Measurements from ENCODE around the gene ZNF668.

DNA sequence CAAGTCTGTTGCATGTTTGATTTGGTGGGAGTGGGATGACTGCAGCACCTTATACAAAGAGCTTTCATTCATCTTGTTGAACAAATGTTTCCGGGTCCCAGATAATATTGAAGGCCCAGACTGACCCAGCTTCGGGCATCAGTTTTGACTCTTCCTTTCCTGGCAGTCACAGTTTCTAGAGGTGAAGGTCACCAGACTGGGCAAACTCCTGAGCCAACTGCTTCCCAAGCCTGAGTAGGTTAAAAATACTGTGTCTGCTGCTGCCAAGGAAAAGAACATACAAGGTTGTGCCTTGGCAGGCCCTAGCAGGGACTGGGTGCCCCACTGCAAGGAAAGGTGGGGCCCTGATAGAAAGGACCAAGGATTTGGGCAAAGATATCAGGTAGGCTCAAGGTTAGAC lies 38.7 kb upstream of the ZNF668 start:
- TF ChIP-seq, protein P1, sequence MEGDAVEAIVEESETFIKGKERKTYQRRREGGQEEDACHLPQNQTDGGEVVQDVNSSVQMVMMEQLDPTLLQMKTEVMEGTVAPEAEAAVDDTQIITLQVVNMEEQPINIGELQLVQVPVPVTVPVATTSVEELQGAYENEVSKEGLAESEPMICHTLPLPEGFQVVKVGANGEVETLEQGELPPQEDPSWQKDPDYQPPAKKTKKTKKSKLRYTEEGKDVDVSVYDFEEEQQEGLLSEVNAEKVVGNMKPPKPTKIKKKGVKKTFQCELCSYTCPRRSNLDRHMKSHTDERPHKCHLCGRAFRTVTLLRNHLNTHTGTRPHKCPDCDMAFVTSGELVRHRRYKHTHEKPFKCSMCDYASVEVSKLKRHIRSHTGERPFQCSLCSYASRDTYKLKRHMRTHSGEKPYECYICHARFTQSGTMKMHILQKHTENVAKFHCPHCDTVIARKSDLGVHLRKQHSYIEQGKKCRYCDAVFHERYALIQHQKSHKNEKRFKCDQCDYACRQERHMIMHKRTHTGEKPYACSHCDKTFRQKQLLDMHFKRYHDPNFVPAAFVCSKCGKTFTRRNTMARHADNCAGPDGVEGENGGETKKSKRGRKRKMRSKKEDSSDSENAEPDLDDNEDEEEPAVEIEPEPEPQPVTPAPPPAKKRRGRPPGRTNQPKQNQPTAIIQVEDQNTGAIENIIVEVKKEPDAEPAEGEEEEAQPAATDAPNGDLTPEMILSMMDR (IDR thresholded peaks at IDR 0.05; ENCODE audit: poor library complexity) = no peak
- TF ChIP-seq EZH2phosphoT487 (IDR thresholded peaks at IDR 0.05; ENCODE audit: low read depth, severe bottlenecking, unreplicated experiment) (no peak), EZH2 (IDR thresholded peaks at IDR 0.05; ENCODE audit: borderline replicate concordance) (no peak)
